Adipocyte (in vitro differentiated cells): ENCODE results near the gene BEGAIN.

Source experiments
- DNase-seq: peaks from one replicate; pipeline ENCODE4 v3.0.0-alpha.2; 2015; ENCODE audit warnings: low read depth
- H3K27me3 ChIP-seq: replicated peaks from 2 replicates; pipeline ENCODE4 v1.7.0; 2013; ENCODE audit warnings: mild to moderate bottlenecking, low read length, moderate library complexity; ENCODE audit not compliant: control insufficient read depth, insufficient read depth
- H3K36me3 ChIP-seq: 2 replicates; pipeline ENCODE4 v1.7.0; 2013; ENCODE audit warnings: low read length, mild to moderate bottlenecking, moderate library complexity; ENCODE audit not compliant: control insufficient read depth, insufficient read depth, severe bottlenecking
- H3K4me1 ChIP-seq: 2 replicates; pipeline ENCODE4 v1.7.0; 2013; ENCODE audit warnings: mild to moderate bottlenecking, low read length, moderate library complexity; ENCODE audit not compliant: control insufficient read depth, insufficient read depth
- H3K4me3 ChIP-seq: 2 replicates; pipeline ENCODE4 v1.7.0; 2013; ENCODE audit warnings: mild to moderate bottlenecking, low read length, moderate library complexity
- H3K9ac ChIP-seq: 2 replicates; pipeline ENCODE4 v1.7.0; 2013; ENCODE audit warnings: mild to moderate bottlenecking, low read length, moderate library complexity
- H3K9me3 ChIP-seq: 2 replicates; pipeline ENCODE4 v1.7.0; 2013; ENCODE audit warnings: mild to moderate bottlenecking, low read length, moderate library complexity; ENCODE audit not compliant: control insufficient read depth

The BEGAIN gene

GRCh38 chr14:100549834-100550625 is 37.2 kb downstream of the BEGAIN start:
- DNase-seq: no peak
- H3K9me3 ChIP-seq: no peaks in the 10 kb centered on the region
- H3K4me3 ChIP-seq: no peak overlapping the region
- H3K27me3 ChIP-seq: peaks cover 12% of the 10 kb centered on the region
- peaks cover 6% of the 10 kb centered on the region for H3K4me1 ChIP-seq
- no peaks in the 10 kb centered on the region for H3K36me3 ChIP-seq
- H3K9ac ChIP-seq: no peak overlapping the region

- Histone ChIP-seq H3K9me3 (no peaks in the 10 kb centered on the region), H3K9ac (no peak overlapping the region), H3K36me3 (no peaks in the 10 kb centered on the region), H3K27me3 (peaks cover 10% of the 10 kb centered on the region), H3K4me1 (peaks cover 2% of the 10 kb centered on the region), H3K4me3 (no peak overlapping the region)
- DNase-seq: no peak
These were observed 38.3 kb downstream of the BEGAIN start for GRCh38 chr14:100548939-100549338.

- Histone ChIP-seq H3K4me3 (no peak overlapping the region), H3K27me3 (peaks cover 3% of the 10 kb centered on the region)
These were observed 38.9 kb downstream of the BEGAIN start for GRCh38 chr14:100548295-100548655.

GRCh38 chr14:100547633-100548294 is 39.5 kb downstream of the BEGAIN start:
- H3K9ac ChIP-seq: no peak overlapping the region
- H3K36me3 ChIP-seq: no peaks in the 10 kb centered on the region
- no peaks in the 10 kb centered on the region for H3K9me3 ChIP-seq
- peak; percentile 10 for DNase-seq
- peaks cover 2% of the 10 kb centered on the region for H3K4me1 ChIP-seq
- peaks cover 4% of the 10 kb centered on the region for H3K27me3 ChIP-seq
- H3K4me3 ChIP-seq: no peak overlapping the region

More at GRCh38 chr14:100548295-100548655, 38.9 kb downstream of the BEGAIN start:
- no peaks in the 10 kb centered on the region for H3K36me3 ChIP-seq
- no peaks in the 10 kb centered on the region for H3K9me3 ChIP-seq
- DNase-seq: no peak
- H3K9ac ChIP-seq: no peak overlapping the region
- H3K4me1 ChIP-seq: peaks cover 2% of the 10 kb centered on the region

GRCh38 chr14:100546051-100546443 is 41.2 kb downstream of the BEGAIN start:
- Histone ChIP-seq H3K9ac (peak overlapping the region; percentile 19), H3K4me3 (no peak overlapping the region)

GRCh38 chr14:100545359-100545758 is 41.9 kb downstream of the BEGAIN start:
- Histone ChIP-seq H3K4me1 (peaks cover 2% of the 10 kb centered on the region), H3K36me3 (no peaks in the 10 kb centered on the region), H3K9ac (no peak overlapping the region), H3K27me3 (peaks cover 4% of the 10 kb centered on the region), H3K9me3 (no peaks in the 10 kb centered on the region), H3K4me3 (no peak overlapping the region)
- no peak for DNase-seq

More at GRCh38 chr14:100546051-100546443, 41.2 kb downstream of the BEGAIN start:
- Histone ChIP-seq H3K27me3 (peaks cover 4% of the 10 kb centered on the region), H3K4me1 (peaks cover 2% of the 10 kb centered on the region), H3K9me3 (no peaks in the 10 kb centered on the region), H3K36me3 (no peaks in the 10 kb centered on the region)
- DNase-seq: peak; percentile 52

GRCh38 chr14:100544506-100545141 is 42.6 kb downstream of the BEGAIN start:
- no peak for DNase-seq
- Histone ChIP-seq H3K9me3 (no peaks in the 10 kb centered on the region), H3K9ac (no peak overlapping the region), H3K27me3 (peaks cover 4% of the 10 kb centered on the region), H3K36me3 (no peaks in the 10 kb centered on the region), H3K4me1 (peaks cover 2% of the 10 kb centered on the region), H3K4me3 (no peak overlapping the region)

- H3K4me3 ChIP-seq: no peak overlapping the region
These were observed 43.5 kb downstream of the BEGAIN start for GRCh38 chr14:100543471-100544455.

GRCh38 chr14:100542619-100543205 is 44.5 kb downstream of the BEGAIN start:
- H3K27me3 ChIP-seq: peaks cover 4% of the 10 kb centered on the region
- no peaks in the 10 kb centered on the region for H3K36me3 ChIP-seq
- H3K9ac ChIP-seq: no peak overlapping the region
- peaks cover 2% of the 10 kb centered on the region for H3K4me1 ChIP-seq
- DNase-seq: no peak
- H3K9me3 ChIP-seq: no peaks in the 10 kb centered on the region
- H3K4me3 ChIP-seq: no peak overlapping the region

More at GRCh38 chr14:100543471-100544455, 43.5 kb downstream of the BEGAIN start:
- H3K9ac ChIP-seq: no peak overlapping the region
- peaks cover 2% of the 10 kb centered on the region for H3K4me1 ChIP-seq
- no peaks in the 10 kb centered on the region for H3K9me3 ChIP-seq
- no peak for DNase-seq
- peaks cover 4% of the 10 kb centered on the region for H3K27me3 ChIP-seq
- no peaks in the 10 kb centered on the region for H3K36me3 ChIP-seq
